HepG2 (cell line): ENCODE data around the gene SPSB2. TPM values are rescaled to one million over a fixed set of nuclear protein-coding genes. Genes with fewer than 3 reads are reported as not detected.
"Not testable (repeated sequence)": the region's sequence is repeated elsewhere in the genome, so short reads cannot be mapped to it uniquely, and the experiment has no call there.

Experiments
- ATAC-seq: fragments of 200-7000 bp; cut with Tn5 transposase; 3 replicates; pipeline ENCODE4 v1.9.1; 2020; ENCODE audit warnings: mild to moderate bottlenecking, moderate library complexity
- BruUV-seq: library from RNA; stranded (reverse); fragments of 400-500 nt; replicated peaks from 2 replicates; lab custom pipeline; 2021; lab: Mats Ljungman, UMichigan
- CTCF ChIA-PET: fragments of 300-600 bp; formaldehyde crosslinking; extraction: SDS; loops from one replicate; lab custom pipeline; 2021; ENCODE audit warnings: low total read pairs, inconsistent platforms, low intra/inter-chr PET ratio; lab: Yijun Ruan, JAX
- POLR2A ChIA-PET: fragments of 350-600 bp; sonication (Branson Sonifier 250); formaldehyde crosslinking; loops from one replicate; lab custom pipeline; 2020; ENCODE audit warnings: antibody characterized with exemption, inconsistent platforms; lab: Yijun Ruan, JAX
- DNase-seq: peaks from one replicate; pipeline ENCODE4 v3.0.0-alpha.2; 2015; ENCODE audit warnings: low spot score
- FAIRE-seq: peaks from 3 replicates; lab custom pipeline; 2011; peaks lifted over from hg19 to GRCh38; lab: Jason Lieb, UNC
- H2AFZ ChIP-seq: one replicate; pipeline ENCODE4 v1.6.1; 2011; ENCODE audit warnings: low read length, inconsistent platforms
- H3K27ac ChIP-seq: fragments of 300-600 bp; 3 replicates; pipeline ENCODE4 v1.8.0; 2011; ENCODE audit warnings: mixed run types, mild to moderate bottlenecking, mixed read lengths, low read length, inconsistent platforms; ENCODE audit not compliant: insufficient read depth; ENCODE audit errors: extremely low read length
- H3K27me3 ChIP-seq, 2 experiments: fragments of 200-600 bp in 1 of 2; 2 replicates in 1 of 2; 3 replicates in 1 of 2; pipeline versions ENCODE4 v1.6.0 to v1.8.0; 2011; ENCODE audit warnings: low read length in 2 of 2, mild to moderate bottlenecking in 2 of 2, moderate library complexity in 2 of 2, inconsistent platforms in 1 of 2; ENCODE audit not compliant: insufficient read depth in 2 of 2, control insufficient read depth in 1 of 2
- H3K36me3 ChIP-seq, 2 experiments: fragments of 200-600 bp in 1 of 2; replicated peaks in 1 of 2; 2 replicates in 1 of 2; 3 replicates in 1 of 2; pipeline versions ENCODE4 v1.5.1 to v1.8.0; 2011; ENCODE audit warnings: low read length in 2 of 2, inconsistent platforms in 1 of 2; ENCODE audit not compliant: insufficient read depth in 2 of 2, control insufficient read depth in 1 of 2
- H3K4me1 ChIP-seq: 2 replicates; pipeline ENCODE4 v1.5.1; 2012; ENCODE audit warnings: low read length, inconsistent platforms; ENCODE audit not compliant: insufficient read depth
- H3K4me2 ChIP-seq: 2 replicates; pipeline ENCODE4 v1.6.0; 2011; ENCODE audit warnings: low read depth, low read length, inconsistent platforms
- H3K4me3 ChIP-seq, 3 experiments: fragments of 200-600 bp in 1 of 3; sonication (generic), shearing (Covaris generic) in 1 of 3; replicated peaks in 1 of 3; 2 replicates each; pipeline ENCODE4 v1.5.1; 2011 to 2016; ENCODE audit warnings: low read length in 3 of 3, inconsistent platforms in 2 of 3, low read depth in 2 of 3, mild to moderate bottlenecking in 2 of 3, control low read depth in 1 of 3, mixed read lengths in 1 of 3; ENCODE audit not compliant: insufficient read depth in 1 of 3
- H3K79me2 ChIP-seq: one replicate; pipeline ENCODE4 v1.6.1; 2011; ENCODE audit warnings: low read length, inconsistent platforms; ENCODE audit not compliant: insufficient read depth
- H3K9ac ChIP-seq: 2 replicates; pipeline ENCODE4 v1.6.0; 2011; ENCODE audit warnings: mild to moderate bottlenecking, low read depth, low read length, inconsistent platforms; ENCODE audit not compliant: insufficient read depth
- H3K9me3 ChIP-seq: 2 replicates; pipeline ENCODE4 v1.5.1; 2012; ENCODE audit warnings: mild to moderate bottlenecking, low read length
- H4K20me1 ChIP-seq: 2 replicates; pipeline ENCODE4 v1.6.0; 2011; ENCODE audit warnings: inconsistent platforms, mild to moderate bottlenecking, low read length, moderate library complexity; ENCODE audit not compliant: insufficient read depth
- SP2 ChIP-seq: sonication (generic); formaldehyde crosslinking; IDR thresholded peaks from 2 replicates; pipeline ENCODE4 v1.5.1; 2020; ENCODE audit warnings: mild to moderate bottlenecking, missing genetic modification reagents
- WGBS: methylation state at CpG from one replicate; pipeline ENCODE4 v1.1.6; 2017; ENCODE audit warnings: low lambda C conversion rate; 5-methylcytosine and 5-hydroxymethylcytosine counted together
- in situ Hi-C: cut with HindIII; loops from 2 replicates; pipeline ENCODE4 v1.10.0; 2017; ENCODE audit warnings: low pct_unique_long_range_greater_than_20kb; ENCODE audit not compliant: extremely low pct_ligation_motif_present
- intact Hi-C: fragments of 100-400 bp; cut with micrococcal nuclease; formaldehyde crosslinking; loops from one replicate; pipeline ENCODE4 v1.10.0; 2022; ENCODE audit not compliant: unreplicated experiment
- polyA plus RNA-seq, 8 experiments: library from polyadenylated mRNA; depleted of rRNA in 3 of 8; stranded (reverse) in 7 of 8; unstranded in 1 of 8; fragments of >200 nt; fragmentation: Illumina TruSeq in 4 of 8; extraction: Trizol in 4 of 8; gene quantifications; 2 replicates each; pipeline versions ENCODE4 v1.2.1 to v1.2.3, GENCODE V29; 2011 to 2016; ENCODE audit warnings: low read depth in 4 of 8, missing spikeins in 1 of 8, mixed read lengths in 1 of 8; ENCODE audit not compliant: insufficient read depth in 1 of 8
- total RNA-seq, 5 experiments: library from RNA; depleted of rRNA; stranded (reverse); fragments of >200 nt; fragmentation: Illumina TruSeq; extraction: Trizol; gene quantifications; 2 replicates each; pipeline ENCODE4 v1.2.3, GENCODE V29; 2016; ENCODE audit warnings: low read depth in 1 of 5
- TF ChIP-seq, protein P1 (sequence below): sonication (generic); formaldehyde crosslinking; IDR thresholded peaks from 2 replicates; pipeline ENCODE4 v1.5.0; 2020; ENCODE audit warnings: mild to moderate bottlenecking, missing genetic modification reagents

SPSB2 gene
- total and polyA plus RNA-seq, 2 of the 13 experiments (the other 11 are each of a cell fraction or from before 2014, with no cell fraction given) = 2.0 to 6.2 TPM

DNA sequence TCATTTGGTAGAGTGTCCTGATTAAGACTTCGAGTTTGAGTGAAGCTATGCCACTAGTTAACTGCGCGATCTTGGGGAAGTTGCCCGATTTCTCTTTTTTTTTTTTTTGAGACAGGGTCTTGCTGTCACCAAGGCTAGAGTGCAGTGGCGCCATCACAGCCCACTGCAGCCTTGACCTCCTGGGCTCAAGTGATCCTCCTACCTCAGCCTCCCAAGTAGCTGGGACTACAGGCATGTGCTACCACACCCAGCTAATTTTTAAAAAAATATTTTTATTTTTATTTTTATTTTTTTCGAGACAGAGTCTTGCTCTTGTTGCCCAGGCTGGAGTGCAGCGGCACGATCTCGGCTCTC lies 889 bp upstream of the SPSB2 start:
- Histone ChIP-seq H3K36me3 (peaks cover 12 to 14% of the 10 kb centered on the region in 2 experiments), H2AFZ (peak overlapping the region; percentile 21), H3K27ac (peak overlapping the region; percentile 78), H3K4me1 (peaks cover 44% of the 10 kb centered on the region), H3K4me2 (peak overlapping the region; percentile 96), H3K4me3 (peak overlapping the region; percentile 66 to 95 (median 68)), H3K9ac (peak overlapping the region; percentile 78), H3K79me2 (peaks cover 13% of the 10 kb centered on the region), H4K20me1 (peaks cover 33% of the 10 kb centered on the region)
- H3K9me3 ChIP-seq, H3K27me3 ChIP-seq, FAIRE-seq, ATAC-seq, DNase-seq, intact Hi-C loops, in situ Hi-C loops, BruUV-seq: not testable (repeated sequence)
- 52% methylated on average over 9 of the region's 9 CpGs for WGBS
- POLR2A ChIA-PET = interaction anchor here (0.7 to 3.9 kb wide), 4 partner anchors 8 to 72 kb away, joined by 3 to 47 read pairs (median 26); partner anchors contain the start of genes C12orf57 and RNU7-1
- TF ChIP-seq SP2 (CRISPR knock-in tag) = 0 out of 2 replicates have a peak, but pooled peaks have one; percentile 20
- TF ChIP-seq, protein P1, sequence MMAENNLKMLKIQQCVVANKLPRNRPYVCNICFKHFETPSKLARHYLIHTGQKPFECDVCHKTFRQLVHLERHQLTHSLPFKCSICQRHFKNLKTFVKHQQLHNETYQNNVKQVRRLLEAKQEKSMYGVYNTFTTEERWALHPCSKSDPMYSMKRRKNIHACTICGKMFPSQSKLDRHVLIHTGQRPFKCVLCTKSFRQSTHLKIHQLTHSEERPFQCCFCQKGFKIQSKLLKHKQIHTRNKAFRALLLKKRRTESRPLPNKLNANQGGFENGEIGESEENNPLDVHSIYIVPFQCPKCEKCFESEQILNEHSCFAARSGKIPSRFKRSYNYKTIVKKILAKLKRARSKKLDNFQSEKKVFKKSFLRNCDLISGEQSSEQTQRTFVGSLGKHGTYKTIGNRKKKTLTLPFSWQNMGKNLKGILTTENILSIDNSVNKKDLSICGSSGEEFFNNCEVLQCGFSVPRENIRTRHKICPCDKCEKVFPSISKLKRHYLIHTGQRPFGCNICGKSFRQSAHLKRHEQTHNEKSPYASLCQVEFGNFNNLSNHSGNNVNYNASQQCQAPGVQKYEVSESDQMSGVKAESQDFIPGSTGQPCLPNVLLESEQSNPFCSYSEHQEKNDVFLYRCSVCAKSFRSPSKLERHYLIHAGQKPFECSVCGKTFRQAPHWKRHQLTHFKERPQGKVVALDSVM = peak; percentile 85
- CTCF ChIA-PET = interaction anchor here (2.4 kb wide), 1 partner anchor 17 kb away, joined by 24 read pairs; no protein-coding TSS in a partner anchor
